Muscle of leg (tissue), 11 donors: ENCODE data around the gene SLC23A2. TPM values are rescaled to one million over a fixed set of nuclear protein-coding genes. Genes with fewer than 3 reads are reported as not detected.
"Not testable (repeated sequence)": the region's sequence is repeated elsewhere in the genome, so short reads cannot be mapped to it uniquely, and the experiment has no call there.

Source experiments
- DNase-seq: peaks from one replicate; pipeline ENCODE4 v3.0.0; 2013
- H3K27ac ChIP-seq: one replicate; pipeline ENCODE4 v1.5.1; 2013; ENCODE audit warnings: mild to moderate bottlenecking, low read length, control low read depth
- H3K27me3 ChIP-seq: one replicate; pipeline ENCODE4 v1.6.1; 2013; ENCODE audit warnings: low read length; ENCODE audit not compliant: control insufficient read depth, insufficient read depth
- H3K36me3 ChIP-seq: one replicate; pipeline ENCODE4 v1.6.1; 2013; ENCODE audit warnings: low read length; ENCODE audit not compliant: control insufficient read depth, insufficient read depth
- H3K4me1 ChIP-seq: one replicate; pipeline ENCODE4 v1.6.1; 2013; ENCODE audit warnings: low read length; ENCODE audit not compliant: control insufficient read depth, insufficient read depth
- H3K4me3 ChIP-seq: one replicate; pipeline ENCODE4 v1.5.1; 2013; ENCODE audit warnings: low read length, control low read depth
- H3K9me3 ChIP-seq: replicated peaks from 2 replicates; pipeline ENCODE4 v1.6.1; 2013; ENCODE audit warnings: low read depth, low read length; ENCODE audit not compliant: control insufficient read depth
- WGBS: methylation state at CpG from one replicate; pipeline ENCODE4 v1.1.5; 2013; ENCODE audit warnings: missing lambda C conversion rate; ENCODE audit not compliant: insufficient coverage; 5-methylcytosine and 5-hydroxymethylcytosine counted together
- polyA plus RNA-seq, 8 donors: library from polyadenylated mRNA; unstranded; fragments of 120-200 nt; gene quantifications; one replicate each; pipeline versions ENCODE4 v1.2.1 to v1.2.3, GENCODE V29; 2013; ENCODE audit warnings: inconsistent platforms in 1 of 8, low replicate concordance in 1 of 8; ENCODE audit not compliant: insufficient read length in 8 of 8, insufficient read depth in 1 of 8
- total RNA-seq: library from RNA; stranded (reverse); fragments of 120-200 nt; gene quantifications from one replicate; pipeline ENCODE4 v1.2.4, GENCODE V29; 2013

SLC23A2 gene
- total and polyA plus RNA-seq, 9 donors = 7.6 to 13.7 (median 10.6) TPM

- H3K4me1 ChIP-seq = no peaks in the 10 kb centered on the region
- no peaks in the 10 kb centered on the region for H3K36me3 ChIP-seq
- H3K27me3 ChIP-seq = no peaks in the 10 kb centered on the region
- no peak overlapping the region for H3K27ac ChIP-seq
- H3K4me3 ChIP-seq = no peak overlapping the region
- WGBS = no CpG with 5 or more reads among the region's 5 CpGs
- no peaks in the 10 kb centered on the region for H3K9me3 ChIP-seq
- no peak for DNase-seq
Observed at GRCh38 chr20:4989570-4989969, 11.7 kb downstream of the SLC23A2 start.

GRCh38 chr20:4987130-4987529, 14.2 kb downstream of the SLC23A2 start:
- Histone ChIP-seq H3K4me1 (no peaks in the 10 kb centered on the region), H3K36me3 (no peaks in the 10 kb centered on the region), H3K27ac (no peak overlapping the region), H3K27me3 (no peaks in the 10 kb centered on the region), H3K4me3 (no peak overlapping the region), H3K9me3 (no peaks in the 10 kb centered on the region)
- WGBS = 27% methylated on average over 3 of the region's 6 CpGs
- DNase-seq = no peak

GRCh38 chr20:4985658-4986057, 15.7 kb downstream of the SLC23A2 start:
- H3K27ac ChIP-seq = no peak overlapping the region
- no peaks in the 10 kb centered on the region for H3K4me1 ChIP-seq
- no peak overlapping the region for H3K4me3 ChIP-seq
- no peaks in the 10 kb centered on the region for H3K9me3 ChIP-seq
- no peaks in the 10 kb centered on the region for H3K36me3 ChIP-seq
- no peak for DNase-seq
- WGBS = no CpG with 5 or more reads among the region's 3 CpGs
- H3K27me3 ChIP-seq = no peaks in the 10 kb centered on the region

GRCh38 chr20:4982281-4982680, 19.0 kb downstream of the SLC23A2 start:
- Histone ChIP-seq H3K27me3 (no peaks in the 10 kb centered on the region), H3K36me3 (no peaks in the 10 kb centered on the region), H3K4me3 (no peak overlapping the region), H3K27ac (no peak overlapping the region), H3K4me1 (no peaks in the 10 kb centered on the region), H3K9me3 (no peaks in the 10 kb centered on the region)
- no peak for DNase-seq
- no CpG with 5 or more reads among the region's 4 CpGs for WGBS

GRCh38 chr20:4979841-4980410, 21.4 kb downstream of the SLC23A2 start:
- no peak overlapping the region for H3K4me3 ChIP-seq
- no peaks in the 10 kb centered on the region for H3K9me3 ChIP-seq
- H3K27me3 ChIP-seq = no peaks in the 10 kb centered on the region
- WGBS = no CpG with 5 or more reads among the region's 1 CpG
- no peak overlapping the region for H3K27ac ChIP-seq
- DNase-seq = no peak
- no peaks in the 10 kb centered on the region for H3K36me3 ChIP-seq
- no peaks in the 10 kb centered on the region for H3K4me1 ChIP-seq

- Histone ChIP-seq H3K36me3 (no peaks in the 10 kb centered on the region), H3K4me1 (peaks cover 3% of the 10 kb centered on the region), H3K27me3 (no peaks in the 10 kb centered on the region), H3K4me3 (no peak overlapping the region), H3K27ac (no peak overlapping the region), H3K9me3 (no peaks in the 10 kb centered on the region)
- no peak for DNase-seq
- 32% methylated on average over 3 of the region's 10 CpGs for WGBS
Observed at GRCh38 chr20:4978050-4978918, 23.0 kb downstream of the SLC23A2 start.

GRCh38 chr20:4976014-4976413, 25.3 kb downstream of the SLC23A2 start:
- H3K36me3 ChIP-seq, H3K4me1 ChIP-seq, H3K27me3 ChIP-seq, H3K9me3 ChIP-seq, H3K4me3 ChIP-seq, H3K27ac ChIP-seq, DNase-seq: not testable (repeated sequence)
- WGBS = 88% methylated on average over 6 of the region's 9 CpGs

GRCh38 chr20:4973330-4974097, 27.8 kb downstream of the SLC23A2 start:
- H3K27me3 ChIP-seq = no peaks in the 10 kb centered on the region
- peak overlapping the region; percentile 44 for H3K27ac ChIP-seq
- H3K4me1 ChIP-seq = peaks cover 3% of the 10 kb centered on the region
- WGBS = 60% methylated on average over 3 of the region's 11 CpGs
- DNase-seq = peak; percentile 46
- no peak overlapping the region for H3K4me3 ChIP-seq
- no peaks in the 10 kb centered on the region for H3K9me3 ChIP-seq
- peaks cover 5% of the 10 kb centered on the region for H3K36me3 ChIP-seq

DNA sequence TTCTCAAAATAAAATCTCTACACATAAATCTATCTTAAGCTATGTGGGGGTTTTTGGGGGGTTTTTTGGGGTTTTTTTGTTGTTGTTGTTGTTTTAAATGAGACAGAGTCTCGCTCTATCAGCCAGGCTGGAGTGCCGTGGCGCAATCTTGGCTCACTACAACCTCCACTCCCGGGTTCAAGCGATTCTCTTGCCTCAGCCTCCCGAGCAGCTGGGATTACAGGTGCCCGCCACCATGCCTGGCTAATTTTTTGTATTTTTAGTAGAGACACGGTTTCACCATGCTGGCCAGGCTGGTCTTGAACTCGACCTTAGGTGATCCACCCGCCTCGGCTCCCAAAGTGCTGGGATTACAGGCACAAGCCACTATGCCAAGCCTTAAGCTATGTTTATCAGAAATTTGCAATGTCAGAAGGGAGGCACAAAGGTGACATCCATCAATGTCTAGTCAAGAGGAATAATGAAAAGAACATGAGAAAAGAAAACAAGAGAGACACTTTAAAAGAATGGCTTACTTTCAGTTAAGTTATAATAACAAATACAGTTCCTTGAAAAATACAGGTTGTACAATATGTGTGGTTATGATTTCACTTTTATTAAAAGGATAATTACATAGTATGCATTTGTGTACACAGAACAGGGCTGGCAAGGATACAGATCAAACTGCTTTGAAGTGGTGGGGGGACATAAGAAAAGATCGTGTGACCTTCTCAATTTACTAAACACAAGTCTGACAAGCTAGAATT, 28.6 kb downstream of the SLC23A2 start:
- H3K36me3 ChIP-seq = peaks cover 11% of the 10 kb centered on the region
- no peak for DNase-seq
- peaks cover 3% of the 10 kb centered on the region for H3K4me1 ChIP-seq
- no peak overlapping the region for H3K4me3 ChIP-seq
- no peaks in the 10 kb centered on the region for H3K27me3 ChIP-seq
- 93% methylated on average over 5 of the region's 12 CpGs for WGBS
- no peak overlapping the region for H3K27ac ChIP-seq
- H3K9me3 ChIP-seq = no peaks in the 10 kb centered on the region
